ENCODE data around the gene ITPA. TPM values are rescaled to one million over a fixed set of nuclear protein-coding genes. Genes with fewer than 3 reads are reported as not detected.

The ITPA gene
- total and polyA plus RNA-seq, 2 of the 13 experiments (the other 11 are each of a cell fraction or from before 2014, with no cell fraction given), result 60.1 to 103 TPM

DNA sequence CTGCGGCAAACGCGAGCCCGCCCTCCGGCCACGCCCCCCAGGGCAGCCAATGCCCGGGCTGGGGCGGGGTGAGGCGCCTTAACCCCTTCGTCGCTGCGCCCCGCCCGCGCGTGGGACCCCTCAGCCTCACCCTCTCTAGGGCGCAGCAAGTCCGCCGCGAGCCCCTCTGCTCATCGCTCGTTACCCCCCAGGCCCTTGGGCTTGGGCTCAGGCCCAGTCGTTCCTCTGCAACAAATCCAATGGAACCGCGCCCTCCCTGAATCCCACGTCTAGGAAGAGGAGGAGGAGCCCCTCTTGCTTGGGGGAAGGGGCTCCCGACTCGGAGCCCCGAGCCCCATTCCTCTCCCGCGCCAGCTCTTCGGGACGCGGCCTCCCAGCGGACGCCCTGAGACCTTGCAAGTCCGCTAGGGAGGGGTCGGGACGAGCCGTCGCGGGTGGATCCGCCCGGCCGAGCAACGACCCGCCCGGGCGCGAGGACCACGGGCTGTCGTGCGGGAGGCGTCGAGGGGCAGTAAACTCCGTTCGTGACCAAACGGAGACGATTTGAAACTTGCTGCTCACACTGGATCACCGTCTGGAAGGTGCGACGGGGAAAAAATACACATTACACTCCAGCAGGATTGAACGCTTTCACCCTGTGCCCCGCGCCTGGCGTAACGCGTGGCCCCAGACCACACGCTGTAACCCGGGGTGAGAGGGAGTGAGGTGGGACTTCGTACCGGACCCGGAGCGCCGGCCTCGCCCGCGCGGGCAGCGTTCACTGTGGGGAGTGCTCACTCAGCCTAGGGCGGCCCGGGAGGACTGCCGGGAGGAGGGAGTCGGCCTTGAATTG, 35.5 kb upstream of the ITPA start (continued):
- TF ChIP-seq, protein P1, sequence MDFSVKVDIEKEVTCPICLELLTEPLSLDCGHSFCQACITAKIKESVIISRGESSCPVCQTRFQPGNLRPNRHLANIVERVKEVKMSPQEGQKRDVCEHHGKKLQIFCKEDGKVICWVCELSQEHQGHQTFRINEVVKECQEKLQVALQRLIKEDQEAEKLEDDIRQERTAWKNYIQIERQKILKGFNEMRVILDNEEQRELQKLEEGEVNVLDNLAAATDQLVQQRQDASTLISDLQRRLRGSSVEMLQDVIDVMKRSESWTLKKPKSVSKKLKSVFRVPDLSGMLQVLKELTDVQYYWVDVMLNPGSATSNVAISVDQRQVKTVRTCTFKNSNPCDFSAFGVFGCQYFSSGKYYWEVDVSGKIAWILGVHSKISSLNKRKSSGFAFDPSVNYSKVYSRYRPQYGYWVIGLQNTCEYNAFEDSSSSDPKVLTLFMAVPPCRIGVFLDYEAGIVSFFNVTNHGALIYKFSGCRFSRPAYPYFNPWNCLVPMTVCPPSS (IDR thresholded peaks at IDR 0.05), result no peak
- TF ChIP-seq KDM5A (IDR thresholded peaks at IDR 0.05; ENCODE audit: borderline replicate concordance, low read length) (peak; percentile 83), STAT5B (CRISPR knock-in tag; IDR thresholded peaks at IDR 0.05) (peak; percentile 19; the same call in 1 of the 2 replicates), ZNF83 (CRISPR knock-in tag; IDR thresholded peaks at IDR 0.05; ENCODE audit: borderline replicate concordance) (peak; percentile 97), HHEX (CRISPR knock-in tag; IDR thresholded peaks at IDR 0.05) (peak; percentile 61), ZNF766 (CRISPR knock-in tag; IDR thresholded peaks at IDR 0.05; ENCODE audit: borderline replicate concordance) (no peak; the same call in 1 of the 2 replicates), GATAD2A (CRISPR knock-in tag; IDR thresholded peaks at IDR 0.05) (peak; percentile 80), ZNF121 (CRISPR knock-in tag; IDR thresholded peaks at IDR 0.05) (peak; percentile 32; the same call in 1 of the 2 replicates), CENPX (CRISPR knock-in tag; IDR thresholded peaks at IDR 0.05) (no peak), KDM6A (CRISPR knock-in tag; IDR thresholded peaks at IDR 0.05; ENCODE audit: low read depth) (peak; percentile 41), NFYC (CRISPR knock-in tag; IDR thresholded peaks at IDR 0.05) (peak; percentile 79), SOX6 (IDR thresholded peaks at IDR 0.05) (no peak), SOX6 (CRISPR knock-in tag; IDR thresholded peaks at IDR 0.05) (peak; percentile 64; the same call in 1 of the 2 replicates), FOXP1 (IDR thresholded peaks at IDR 0.05) (no peak), FOXP1 (CRISPR knock-in tag; IDR thresholded peaks at IDR 0.05) (0 out of 2 replicates have a peak, but pooled peaks have one; percentile 37), MBNL3 (CRISPR knock-in tag; conservative IDR thresholded peaks at IDR 0.05) (no peak), ZNF547 (CRISPR knock-in tag; IDR thresholded peaks at IDR 0.05) (peak; percentile 89; the same call in 1 of the 2 replicates), ATF7-NPFF (CRISPR knock-in tag; IDR thresholded peaks at IDR 0.05; ENCODE audit: low read depth) (peak; percentile 87), ZNF776 (CRISPR knock-in tag; IDR thresholded peaks at IDR 0.05) (peak; percentile 66), ZFP36L2 (CRISPR knock-in tag; IDR thresholded peaks at IDR 0.05) (peak; percentile 85; the same call in 1 of the 2 replicates)
- TF ChIP-seq, protein P2, sequence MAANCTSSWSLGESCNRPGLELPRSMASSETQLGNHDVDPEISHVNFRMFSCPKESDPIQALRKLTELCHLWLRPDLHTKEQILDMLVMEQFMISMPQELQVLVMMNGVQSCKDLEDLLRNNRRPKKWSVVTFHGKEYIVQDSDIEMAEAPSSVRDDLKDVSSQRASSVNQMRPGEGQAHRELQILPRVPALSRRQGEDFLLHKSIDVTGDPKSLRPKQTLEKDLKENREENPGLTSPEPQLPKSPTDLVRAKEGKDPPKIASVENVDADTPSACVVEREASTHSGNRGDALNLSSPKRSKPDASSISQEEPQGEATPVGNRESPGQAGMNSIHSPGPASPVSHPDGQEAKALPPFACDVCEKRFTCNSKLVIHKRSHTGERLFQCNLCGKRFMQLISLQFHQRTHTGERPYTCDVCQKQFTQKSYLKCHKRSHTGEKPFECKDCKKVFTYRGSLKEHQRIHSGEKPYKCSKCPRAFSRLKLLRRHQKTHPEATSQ (CRISPR knock-in tag; IDR thresholded peaks at IDR 0.05; ENCODE audit: borderline replicate concordance), result peak; percentile 85; the same call in 1 of the 2 replicates
- TF ChIP-seq, protein P3, sequence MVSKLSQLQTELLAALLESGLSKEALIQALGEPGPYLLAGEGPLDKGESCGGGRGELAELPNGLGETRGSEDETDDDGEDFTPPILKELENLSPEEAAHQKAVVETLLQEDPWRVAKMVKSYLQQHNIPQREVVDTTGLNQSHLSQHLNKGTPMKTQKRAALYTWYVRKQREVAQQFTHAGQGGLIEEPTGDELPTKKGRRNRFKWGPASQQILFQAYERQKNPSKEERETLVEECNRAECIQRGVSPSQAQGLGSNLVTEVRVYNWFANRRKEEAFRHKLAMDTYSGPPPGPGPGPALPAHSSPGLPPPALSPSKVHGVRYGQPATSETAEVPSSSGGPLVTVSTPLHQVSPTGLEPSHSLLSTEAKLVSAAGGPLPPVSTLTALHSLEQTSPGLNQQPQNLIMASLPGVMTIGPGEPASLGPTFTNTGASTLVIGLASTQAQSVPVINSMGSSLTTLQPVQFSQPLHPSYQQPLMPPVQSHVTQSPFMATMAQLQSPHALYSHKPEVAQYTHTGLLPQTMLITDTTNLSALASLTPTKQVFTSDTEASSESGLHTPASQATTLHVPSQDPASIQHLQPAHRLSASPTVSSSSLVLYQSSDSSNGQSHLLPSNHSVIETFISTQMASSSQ (IDR thresholded peaks at IDR 0.05; ENCODE audit: low read depth), result no peak
- TF ChIP-seq, protein P3 (CRISPR knock-in tag; IDR thresholded peaks at IDR 0.05; ENCODE audit: borderline replicate concordance), result peak; percentile 3; the same call in 1 of the 2 replicates
- TF ChIP-seq, protein P4, sequence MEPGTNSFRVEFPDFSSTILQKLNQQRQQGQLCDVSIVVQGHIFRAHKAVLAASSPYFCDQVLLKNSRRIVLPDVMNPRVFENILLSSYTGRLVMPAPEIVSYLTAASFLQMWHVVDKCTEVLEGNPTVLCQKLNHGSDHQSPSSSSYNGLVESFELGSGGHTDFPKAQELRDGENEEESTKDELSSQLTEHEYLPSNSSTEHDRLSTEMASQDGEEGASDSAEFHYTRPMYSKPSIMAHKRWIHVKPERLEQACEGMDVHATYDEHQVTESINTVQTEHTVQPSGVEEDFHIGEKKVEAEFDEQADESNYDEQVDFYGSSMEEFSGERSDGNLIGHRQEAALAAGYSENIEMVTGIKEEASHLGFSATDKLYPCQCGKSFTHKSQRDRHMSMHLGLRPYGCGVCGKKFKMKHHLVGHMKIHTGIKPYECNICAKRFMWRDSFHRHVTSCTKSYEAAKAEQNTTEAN (CRISPR knock-in tag; conservative IDR thresholded peaks at IDR 0.05), result no peak; the same call in none of the 2 replicates

Data from HepG2 (cell line).